HG03432 (cell line): ENCODE results near the gene ARHGAP26.

ENCODE experiments used
- ATAC-seq: cut with Tn5 transposase; IDR thresholded peaks from one replicate; pipeline ENCODE4 v1.9.1; 2021; ENCODE audit warnings: mild to moderate bottlenecking, moderate library complexity; ENCODE audit not compliant: unreplicated experiment

ARHGAP26 gene

DNA sequence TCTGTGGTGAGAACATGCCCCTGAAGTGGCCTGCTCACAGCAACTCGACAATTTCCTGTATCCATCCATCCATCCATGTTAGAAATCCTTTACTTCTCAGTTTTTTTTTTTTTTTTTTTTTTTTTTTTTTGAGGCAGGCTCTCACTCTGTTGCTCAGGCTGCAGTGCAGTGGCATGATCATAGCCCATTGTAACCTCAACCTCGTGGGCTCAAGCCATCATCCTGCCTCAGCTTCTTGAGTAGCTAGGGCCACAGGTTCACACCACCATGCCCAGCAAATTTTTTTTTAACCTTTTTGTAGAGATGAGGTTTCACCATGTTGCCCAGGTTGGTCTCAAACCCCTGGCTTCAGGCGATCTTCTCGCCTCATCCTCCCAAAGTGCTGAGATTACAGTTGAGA is 259.1 kb downstream of the ARHGAP26 start:
- ATAC-seq: no peak

DNA sequence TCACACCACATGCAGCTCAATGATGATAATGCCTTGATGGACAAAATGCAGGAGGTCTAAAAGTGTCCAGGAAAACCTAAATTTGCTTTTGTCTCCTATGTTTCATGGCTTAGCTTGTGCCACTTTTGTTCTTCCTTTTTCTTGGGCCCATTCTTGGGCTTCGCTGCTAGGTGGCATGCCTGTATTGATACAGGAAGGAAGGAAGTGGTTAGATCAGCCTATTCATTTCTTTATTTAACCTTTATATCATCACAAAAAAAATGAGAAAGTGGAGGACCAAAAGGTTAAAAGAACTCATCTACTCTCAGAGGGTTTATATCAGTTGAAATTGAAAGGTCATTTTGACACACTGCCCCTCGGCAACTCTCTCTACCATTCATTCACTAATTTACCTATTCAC is 260.2 kb downstream of the ARHGAP26 start:
- peak; percentile 28 for ATAC-seq

DNA sequence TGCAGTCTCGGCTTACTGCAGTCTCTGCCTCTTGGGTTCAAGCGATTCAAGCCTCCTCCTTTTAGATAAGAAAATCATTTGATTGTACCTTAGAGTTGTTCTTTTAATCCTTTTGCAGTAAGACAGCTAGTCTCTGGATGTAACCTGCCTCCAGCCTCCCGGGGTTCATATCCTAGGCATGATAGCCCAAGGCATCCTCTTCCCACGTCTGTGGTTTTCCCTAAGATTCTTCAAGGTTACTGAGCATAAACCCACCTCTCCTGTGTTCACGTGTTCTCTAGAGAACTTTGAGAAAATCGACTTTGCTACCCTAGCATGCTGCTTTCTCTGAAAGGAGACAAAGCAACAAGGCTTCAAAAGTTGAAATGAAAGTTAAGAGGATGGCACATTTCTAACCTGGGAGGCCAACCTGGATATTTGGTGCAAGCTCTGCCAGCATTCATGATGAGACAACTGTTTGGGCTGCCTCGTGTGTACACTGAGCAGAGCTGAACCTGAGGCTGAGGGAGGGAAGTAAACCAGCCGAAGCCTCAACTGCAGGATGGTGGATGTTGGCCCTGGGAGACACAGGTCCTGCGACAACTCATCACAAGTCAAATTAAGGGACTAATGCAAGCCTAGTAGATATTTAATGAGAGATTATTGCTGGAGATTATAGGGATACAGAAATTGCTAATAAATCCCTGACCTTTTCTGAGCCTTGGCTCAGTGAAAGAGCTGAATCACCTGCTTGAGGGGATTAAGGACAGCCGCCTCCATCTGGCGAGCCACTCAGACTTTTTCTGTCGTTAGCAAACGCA is 261.8 kb downstream of the ARHGAP26 start:
- no peak for ATAC-seq

DNA sequence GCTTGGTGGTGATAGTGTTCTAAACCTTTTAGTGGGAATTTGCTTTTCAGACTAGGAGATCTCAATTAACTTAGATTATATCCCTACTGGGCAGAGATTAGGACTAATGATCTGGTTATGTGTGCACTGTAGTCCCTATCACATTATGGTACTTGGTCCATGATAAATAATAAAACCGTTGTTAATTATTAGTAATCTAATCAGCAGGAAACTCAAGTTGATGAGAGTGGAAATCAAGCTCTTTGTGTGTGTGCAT is 262.3 kb downstream of the ARHGAP26 start:
- no peak for ATAC-seq

DNA sequence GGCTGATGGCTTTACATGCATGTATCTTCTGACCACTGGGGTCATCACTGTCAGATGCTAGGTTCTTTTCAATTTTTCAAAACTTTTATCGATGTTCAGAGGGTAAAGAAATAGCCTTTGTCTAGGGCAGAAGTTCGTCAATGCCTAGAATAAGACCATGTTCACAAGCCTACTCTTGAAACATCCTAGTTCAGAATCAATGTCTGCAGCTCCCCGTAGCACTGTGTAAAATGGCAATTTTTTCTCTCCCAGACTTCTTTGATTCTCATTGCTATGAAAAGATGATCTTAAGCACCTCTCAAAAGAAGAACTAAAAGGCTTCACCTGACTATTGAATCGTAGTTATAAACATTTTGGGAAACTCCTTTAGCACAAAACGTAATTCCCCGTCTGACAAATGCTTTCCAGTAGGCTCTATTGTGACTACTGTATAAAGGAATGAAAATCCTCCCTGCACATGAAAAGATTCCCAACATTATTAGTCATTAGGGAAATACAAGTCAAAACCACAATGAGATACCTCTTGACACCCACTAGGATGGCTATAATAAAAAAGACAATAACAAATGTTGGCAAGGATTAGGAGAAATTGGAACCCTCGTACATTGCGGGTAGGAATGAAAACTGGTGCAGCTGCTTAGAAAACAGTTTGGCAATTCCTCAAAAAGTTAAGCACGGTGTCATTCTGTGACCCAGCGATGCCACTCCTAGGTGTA is 263.5 kb downstream of the ARHGAP26 start:
- ATAC-seq: no peak

DNA sequence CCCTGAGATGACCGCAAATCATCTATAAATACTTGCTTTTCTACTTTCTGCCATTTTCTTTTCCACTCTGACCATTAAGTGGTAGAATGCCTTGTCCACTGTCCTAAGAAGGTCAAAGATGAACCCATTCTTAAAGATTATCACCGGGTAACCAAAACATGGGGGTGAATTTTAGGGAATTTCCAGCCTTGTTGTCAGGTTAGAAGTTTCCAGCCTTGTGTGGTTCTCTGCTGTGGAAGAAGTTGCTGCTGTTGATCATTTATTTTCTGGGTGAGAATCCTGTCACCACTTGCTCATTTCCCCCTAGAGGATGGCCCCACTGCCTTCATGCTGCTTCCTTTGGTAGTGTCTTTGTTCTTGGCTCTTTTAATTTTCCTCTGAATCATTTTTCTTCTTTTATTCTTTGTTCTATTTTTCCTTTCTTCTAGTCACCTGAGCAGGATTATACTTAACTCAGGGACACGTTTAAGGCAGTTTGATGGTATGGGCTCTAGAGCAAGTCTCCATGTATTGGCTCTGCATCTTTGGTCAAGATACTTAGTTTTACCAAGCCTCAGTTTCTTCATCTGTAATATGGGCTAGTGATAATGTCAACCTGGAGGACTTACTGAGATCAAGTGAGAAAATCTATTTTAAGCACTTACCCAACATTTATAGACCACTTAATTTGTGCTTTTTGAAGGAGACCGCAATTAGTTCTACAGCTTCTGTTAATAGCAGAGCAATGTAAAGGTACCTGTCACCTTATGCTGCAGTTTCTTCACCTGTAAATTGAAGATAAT is 266.2 kb downstream of the ARHGAP26 start:
- ATAC-seq: peak; percentile 31

DNA sequence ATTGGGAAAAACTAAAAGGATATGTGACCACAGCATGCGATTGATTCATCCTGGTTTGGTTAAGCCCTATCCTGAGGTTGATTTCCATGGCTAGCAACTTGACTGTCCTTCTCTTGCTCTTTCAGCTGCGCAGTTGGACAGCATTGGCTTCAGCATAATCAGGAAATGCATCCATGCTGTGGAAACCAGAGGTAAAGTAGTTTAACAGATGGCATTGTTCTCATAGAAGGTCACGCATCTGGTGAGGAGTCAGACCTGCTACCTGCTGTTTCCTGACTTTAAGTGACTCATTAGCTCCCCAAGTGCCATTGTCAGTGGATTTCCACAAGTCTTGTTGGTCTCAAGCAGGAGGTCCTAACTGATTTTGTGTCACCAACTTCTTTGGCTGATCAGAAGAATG is 266.9 kb downstream of the ARHGAP26 start:
- no peak for ATAC-seq

DNA sequence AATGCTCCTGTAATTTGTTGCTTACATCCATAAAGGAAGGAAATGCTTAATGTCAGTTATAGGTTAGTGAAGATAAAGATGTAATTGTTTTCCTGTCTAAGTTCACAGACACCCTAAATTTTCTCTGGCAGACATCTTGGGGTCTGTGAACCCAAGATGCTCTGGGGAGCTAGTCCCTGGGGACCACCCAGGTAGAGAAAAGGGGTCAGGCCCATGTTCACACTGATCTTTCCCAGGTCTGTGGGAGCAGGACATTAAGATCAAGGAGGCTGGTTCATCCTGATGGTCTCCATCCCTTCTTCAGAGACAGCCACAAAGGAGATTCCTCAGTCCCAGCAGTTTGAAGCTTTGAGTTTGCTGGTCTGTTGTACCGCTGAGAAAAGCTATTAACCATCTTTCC is 267.5 kb downstream of the ARHGAP26 start:
- no peak for ATAC-seq

DNA sequence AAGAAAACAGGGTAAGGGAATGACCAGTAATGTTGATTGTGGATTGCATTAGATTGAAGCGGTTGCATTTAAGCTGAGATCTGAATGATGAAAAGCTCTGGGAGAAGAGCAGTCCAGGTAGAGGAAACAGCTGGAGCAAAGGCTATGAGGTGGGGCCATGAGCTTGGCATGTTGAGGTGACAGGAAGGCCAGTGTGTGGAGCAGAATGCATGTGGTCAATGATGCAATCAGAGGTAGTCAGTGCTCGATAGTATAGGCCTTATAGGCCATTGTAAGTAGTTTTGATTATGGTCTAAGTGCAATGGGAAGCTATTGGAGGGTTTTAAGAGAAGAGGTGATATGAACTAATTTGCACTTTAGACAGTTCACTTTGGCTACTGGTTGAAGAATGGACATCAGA is 270.4 kb downstream of the ARHGAP26 start:
- ATAC-seq: no peak

DNA sequence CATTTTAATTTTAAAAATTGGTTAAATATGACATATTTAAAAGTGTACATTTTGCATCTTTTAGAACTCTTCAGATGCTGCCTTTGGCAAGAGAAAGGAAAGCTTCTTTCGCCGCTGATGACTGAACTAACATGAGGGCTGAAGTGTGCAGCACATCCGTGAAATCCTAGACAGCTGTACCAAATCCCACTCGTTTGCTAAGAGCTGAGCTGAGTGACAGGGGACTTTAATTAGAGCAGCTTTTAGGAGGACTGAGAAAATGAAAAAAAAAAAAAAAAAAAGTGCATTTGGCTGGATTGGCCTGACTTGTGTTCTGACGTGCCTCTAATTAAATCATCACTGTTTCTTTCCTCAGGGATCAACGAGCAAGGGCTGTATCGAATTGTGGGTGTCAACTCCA is 271.3 kb downstream of the ARHGAP26 start:
- ATAC-seq: no peak

DNA sequence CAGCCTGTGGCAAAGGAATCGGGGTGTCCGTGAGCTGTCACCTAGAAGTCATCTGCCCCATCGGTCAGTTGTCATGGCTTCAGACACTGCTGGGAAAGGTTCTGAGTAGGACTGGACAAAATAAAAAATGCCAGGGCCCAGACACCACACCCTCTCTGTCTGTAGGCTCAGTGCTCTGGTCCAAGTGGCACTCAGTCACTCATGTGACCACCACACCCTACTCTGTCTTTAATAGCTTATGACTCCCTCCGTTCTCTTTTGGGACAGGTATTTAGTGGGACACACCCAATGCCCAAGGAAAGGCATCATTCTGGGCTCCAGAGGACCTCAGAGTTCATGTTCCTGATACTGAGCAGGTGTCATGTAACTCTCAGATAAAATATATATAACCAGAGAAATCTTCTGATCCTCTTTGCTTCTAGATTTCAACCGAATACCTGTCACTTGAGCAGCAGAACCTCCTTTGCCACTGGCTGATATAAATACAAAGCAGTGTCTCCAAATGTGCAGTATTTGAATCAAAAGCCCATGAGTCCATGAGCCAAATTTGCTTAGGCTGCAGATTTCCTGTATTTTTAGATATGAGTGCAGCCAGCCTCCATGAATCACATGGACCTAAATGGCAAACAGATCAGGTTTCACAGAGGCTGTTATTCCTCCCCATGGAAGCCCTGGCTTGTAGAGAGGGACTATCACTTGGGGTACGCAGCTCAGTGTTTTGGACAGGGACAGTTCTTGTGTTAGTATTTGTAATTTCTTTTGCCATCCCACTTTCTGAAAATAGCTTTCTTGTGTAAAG is 272.0 kb downstream of the ARHGAP26 start:
- no peak for ATAC-seq

DNA sequence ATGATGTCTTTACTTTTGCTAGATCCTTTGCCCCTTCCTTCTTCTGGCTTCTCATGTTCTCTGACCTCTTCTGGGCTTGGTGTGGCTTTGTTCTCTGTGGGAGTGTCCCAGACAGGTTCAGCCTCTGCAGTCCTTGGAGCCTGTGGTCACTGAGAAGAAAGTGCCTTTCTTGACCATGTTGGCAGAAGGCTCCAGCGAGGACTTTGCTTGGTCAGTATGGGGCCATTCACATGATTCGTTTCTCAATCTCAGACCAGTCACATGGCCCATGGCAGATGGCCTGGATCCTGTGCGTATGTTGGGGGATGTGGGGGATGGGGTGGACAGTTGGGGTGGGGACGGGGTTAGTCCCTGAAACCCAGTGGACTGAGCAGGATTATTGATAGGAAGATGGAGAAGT is 274.1 kb downstream of the ARHGAP26 start:
- no peak for ATAC-seq

DNA sequence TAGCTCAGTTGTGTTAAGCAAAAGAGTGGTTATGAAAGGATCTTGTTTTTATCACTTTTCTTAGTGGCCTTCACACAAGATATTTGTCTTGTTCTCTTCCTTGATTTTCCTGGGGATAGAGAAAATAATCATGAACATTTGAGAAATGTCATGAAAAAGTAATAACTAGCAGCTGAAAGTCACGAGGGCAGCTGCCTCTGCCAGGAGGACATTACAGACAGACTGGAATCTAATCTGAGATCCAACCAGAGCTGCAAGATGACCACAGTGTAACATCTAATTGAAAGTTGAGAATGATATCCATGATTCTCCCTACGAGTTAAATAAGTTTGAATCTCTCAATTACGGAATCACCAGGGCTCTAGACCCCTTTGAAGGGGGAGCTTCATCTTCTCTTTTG is 274.9 kb downstream of the ARHGAP26 start:
- ATAC-seq: no peak

DNA sequence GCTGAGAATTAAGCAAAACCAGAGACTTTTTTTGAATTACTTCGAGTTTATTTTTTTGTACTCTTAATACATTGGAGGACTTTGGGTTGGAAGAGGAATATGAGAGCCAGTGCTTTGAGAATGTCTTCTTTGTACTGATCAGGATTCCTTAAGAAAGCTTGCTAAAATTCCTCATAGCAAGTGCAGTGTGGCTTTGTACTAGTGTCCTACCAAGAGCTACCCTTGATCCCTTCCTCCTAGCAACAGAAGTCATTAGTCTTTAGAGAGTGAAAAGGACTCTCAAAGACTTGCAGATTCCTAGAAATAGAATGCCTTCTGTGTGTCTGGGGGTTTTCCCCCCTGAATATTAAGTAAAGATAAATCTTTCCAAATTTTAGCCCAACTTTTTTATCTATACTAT is 276.1 kb downstream of the ARHGAP26 start:
- no peak for ATAC-seq

DNA sequence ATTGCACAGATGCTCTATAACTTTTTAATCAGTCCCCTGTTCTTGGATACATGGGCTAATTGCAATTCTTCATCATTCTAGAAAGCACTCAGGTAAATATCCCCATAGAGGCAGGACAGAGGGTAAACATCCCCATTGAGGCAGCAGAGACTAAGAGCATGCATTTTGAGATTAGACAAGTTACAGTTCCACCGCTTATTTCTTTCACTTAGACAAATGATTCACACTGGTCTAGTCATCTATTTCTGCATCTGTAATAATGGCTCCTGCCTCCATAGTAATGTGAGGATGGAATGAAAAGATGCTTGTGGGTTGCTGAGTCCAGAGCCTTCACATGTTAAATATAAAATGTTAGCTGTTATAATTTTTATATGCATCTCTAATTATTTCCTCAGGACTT is 276.9 kb downstream of the ARHGAP26 start:
- no peak for ATAC-seq

DNA sequence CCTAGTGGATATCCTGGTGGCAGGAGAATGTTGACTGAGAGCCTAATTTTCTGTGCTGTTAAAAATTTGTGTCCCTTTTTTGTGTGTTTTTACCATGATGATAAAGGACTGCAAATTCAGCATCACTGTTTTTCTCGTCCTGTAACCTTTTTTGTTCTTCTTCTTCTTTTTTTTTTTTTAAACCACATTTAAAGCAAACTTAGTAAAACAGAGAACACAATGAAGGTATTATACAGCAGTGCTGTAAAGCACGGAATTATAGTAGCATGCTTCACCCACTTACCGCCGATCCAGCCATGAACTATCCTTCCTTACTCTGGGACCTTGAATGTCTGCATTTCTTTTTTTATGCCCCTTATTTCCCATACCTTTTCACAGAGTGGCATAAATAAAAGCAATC is 280.0 kb downstream of the ARHGAP26 start:
- ATAC-seq: no peak

DNA sequence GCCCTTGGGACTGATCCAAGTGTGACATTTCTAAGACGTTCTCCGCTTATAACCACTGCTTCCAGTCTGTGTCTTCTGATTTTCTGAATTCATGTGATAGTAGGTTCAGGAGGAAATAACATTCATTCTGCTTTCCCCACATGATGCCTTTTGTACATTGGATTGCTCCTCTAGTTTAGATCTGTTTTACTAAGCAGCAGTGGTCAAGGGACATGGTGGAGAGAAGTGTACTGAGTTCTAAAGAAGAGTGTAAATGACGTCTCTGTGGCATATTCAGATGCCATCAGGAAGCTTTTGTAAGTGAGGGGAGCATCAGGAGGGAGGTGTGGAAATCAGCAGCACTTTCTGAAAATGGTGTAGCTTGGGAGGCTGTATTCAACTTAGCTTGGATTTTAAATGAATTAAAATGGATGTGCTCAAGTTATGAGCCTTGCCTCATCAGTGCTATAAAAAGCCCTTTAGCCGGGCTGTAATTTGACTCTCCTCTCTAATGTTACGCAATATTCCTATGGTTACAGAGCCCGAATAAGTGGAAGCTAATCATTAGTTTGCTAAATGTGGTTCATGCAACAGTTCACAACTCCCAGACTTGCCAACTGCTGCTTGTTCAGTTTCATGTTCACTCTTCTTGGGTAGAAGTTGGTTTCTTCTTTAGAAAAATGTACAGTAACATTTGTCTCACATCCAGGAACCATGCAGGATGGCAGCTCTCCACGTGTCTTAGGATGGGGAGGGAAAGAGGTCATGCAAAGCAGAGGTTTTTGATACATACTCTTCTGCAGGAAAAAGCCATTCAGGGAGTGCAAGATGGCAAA is 281.3 kb downstream of the ARHGAP26 start:
- ATAC-seq: peak; percentile 15

DNA sequence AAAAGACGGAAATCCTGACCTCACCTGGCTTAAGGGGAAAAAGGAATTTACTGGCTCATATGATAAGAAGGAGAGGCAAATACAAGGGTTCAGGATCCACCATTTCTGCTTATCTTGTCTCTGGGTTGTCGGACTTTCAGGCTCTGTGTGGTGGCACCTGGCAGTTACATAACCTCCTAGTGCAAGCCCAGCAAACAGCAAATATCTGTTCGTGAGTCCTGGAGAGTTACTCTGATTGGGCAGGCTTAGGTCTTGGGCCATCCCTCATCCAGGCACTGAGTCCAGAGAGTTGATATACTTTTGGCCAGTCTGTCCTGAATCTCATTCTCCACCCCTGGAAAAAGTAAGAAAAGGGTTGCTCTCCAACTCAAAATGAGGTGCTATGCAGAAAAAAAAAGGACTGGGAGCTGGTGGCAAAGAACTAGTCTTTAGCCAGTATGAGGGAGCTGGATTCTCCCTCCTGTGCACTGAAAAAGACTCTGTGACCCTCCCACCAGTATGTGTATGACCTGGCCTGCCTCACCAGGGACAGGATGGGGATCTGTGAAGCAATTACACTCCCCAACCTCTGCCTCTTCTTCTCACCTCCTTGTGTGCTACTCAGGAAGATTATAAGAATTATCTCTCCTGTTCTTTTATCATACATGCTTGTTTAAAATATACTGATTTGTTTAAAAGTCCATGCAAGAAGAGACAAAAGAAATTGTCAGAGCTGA is 282.9 kb downstream of the ARHGAP26 start:
- ATAC-seq: no peak

DNA sequence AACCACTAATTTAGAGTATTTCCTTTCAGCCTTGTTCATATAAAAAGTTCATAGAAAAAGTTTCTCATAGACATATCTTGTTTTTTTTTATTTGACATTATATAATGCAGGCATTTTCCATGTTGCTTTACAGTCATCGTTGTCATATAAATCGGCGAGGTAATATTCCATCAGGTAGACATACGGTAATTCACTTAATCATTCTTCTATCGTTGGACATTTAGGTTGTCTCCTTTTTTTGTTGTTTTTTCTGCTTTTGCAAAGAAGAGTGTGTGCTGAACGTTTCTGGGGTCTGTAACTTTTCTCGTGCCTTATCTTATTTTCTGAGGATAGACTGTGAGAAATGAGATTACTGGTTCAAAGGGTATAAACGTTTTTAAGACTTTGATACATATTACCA is 283.6 kb downstream of the ARHGAP26 start:
- ATAC-seq: no peak

DNA sequence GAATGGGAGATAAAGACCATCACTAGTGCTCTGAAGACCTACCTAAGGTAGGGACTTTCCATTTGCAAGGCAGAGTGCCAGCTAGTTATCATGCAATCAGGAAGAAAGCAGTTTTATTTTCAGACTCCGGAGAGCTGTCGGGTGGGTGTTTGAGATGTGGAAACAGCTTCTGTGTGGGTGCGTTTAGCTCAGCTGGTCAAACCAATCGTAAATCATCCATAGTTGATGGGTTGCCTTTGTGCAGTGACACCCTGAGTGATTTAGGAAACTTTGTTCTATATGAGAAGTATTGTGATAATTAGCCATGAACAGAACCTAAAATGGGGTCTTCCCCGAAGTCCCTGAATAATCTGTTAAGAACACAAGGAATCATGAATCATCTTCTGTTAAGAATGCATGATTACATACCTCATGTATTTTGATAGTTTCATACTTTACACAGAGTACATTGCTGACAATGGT is 284.3 kb downstream of the ARHGAP26 start:
- peak; percentile 61 for ATAC-seq
